ENCODE results near the gene RASD1. TPM values are rescaled to one million over a fixed set of nuclear protein-coding genes. Genes with fewer than 3 reads are reported as not detected.

RASD1 gene
- total and polyA plus RNA-seq, 4 donors = 0.89 to 46.7 (median 14.7) TPM

DNA sequence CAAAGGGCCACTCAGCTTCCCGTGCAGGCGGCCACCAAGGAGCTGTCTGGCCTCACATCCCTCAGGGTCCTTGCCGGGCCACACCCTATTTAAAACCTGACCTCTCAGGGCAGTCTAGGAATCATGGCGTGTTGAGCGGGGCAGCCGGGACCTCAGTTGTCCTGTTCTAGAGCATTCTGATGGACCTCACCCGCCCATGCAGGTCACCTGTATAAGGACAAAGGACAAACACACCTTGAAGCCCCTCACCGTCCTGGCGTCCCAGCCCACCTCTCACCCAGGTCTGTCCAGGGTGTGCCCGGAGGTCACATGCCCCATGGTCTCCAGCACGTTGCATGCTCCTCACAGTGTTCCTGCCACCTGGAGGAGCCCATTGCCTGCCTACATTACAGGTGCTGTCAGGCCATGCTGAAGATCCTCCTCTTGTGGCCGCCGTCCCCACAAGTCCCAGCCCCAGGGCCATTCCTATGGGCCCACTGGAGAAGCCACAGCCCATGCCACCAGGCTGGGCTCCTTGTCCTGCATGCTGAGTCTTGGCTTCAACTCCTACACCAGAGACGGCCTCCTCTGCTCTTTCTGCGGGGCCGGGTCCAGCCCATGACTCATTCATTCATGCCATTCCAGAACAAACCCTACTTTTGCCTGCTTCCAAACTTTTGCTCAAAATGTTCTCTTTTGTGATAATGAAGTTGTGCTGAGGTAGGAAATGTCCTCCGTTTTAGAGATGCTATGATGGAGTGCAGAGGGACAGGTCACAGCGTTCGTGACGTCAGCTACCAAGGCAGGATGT lies 49.0 kb upstream of the RASD1 start:
- Histone ChIP-seq H3K27me3 (ENCODE audit: control insufficient read depth in 4 of 4, insufficient read depth in 4 of 4, low read length in 3 of 4) (no peaks in the 10 kb centered on the region), H3K4me1 (ENCODE audit: control insufficient read depth in 4 of 4, insufficient read depth in 4 of 4, low read length in 3 of 4) (peaks cover 8 to 59% (median 39%) of the 10 kb centered on the region in 4 donors), H3K9ac (ENCODE audit: low read depth in 1 of 2, low read length in 2 of 2) (no peak overlapping the region), H3K27ac (ENCODE audit: low read depth in 1 of 2, low read length in 2 of 2) (peak overlapping the region in 1 of 2 donors; percentile 44), H3K36me3 (ENCODE audit: control insufficient read depth in 4 of 4, insufficient read depth in 3 of 4, low read depth in 1 of 4, low read length in 3 of 4) (peaks cover 0 to 3% (median 0%) of the 10 kb centered on the region in 4 donors), H3K9me3 (ENCODE audit: control insufficient read depth in 4 of 4, low read length in 3 of 4) (no peaks in the 10 kb centered on the region), H3K4me3 (ENCODE audit: low read depth in 1 of 3, low read length in 3 of 3) (no peak overlapping the region)
- no peak for DNase-seq (ENCODE audit: low spot score)
- TF ChIP-seq TAF1 (conservative IDR thresholded peaks at IDR 0.05) = no peak
- no peak for TF ChIP-seq FOXA1 (IDR thresholded peaks at IDR 0.05)
- no peak for TF ChIP-seq FOXA2 (IDR thresholded peaks at IDR 0.05)
- TF ChIP-seq, protein P1, sequence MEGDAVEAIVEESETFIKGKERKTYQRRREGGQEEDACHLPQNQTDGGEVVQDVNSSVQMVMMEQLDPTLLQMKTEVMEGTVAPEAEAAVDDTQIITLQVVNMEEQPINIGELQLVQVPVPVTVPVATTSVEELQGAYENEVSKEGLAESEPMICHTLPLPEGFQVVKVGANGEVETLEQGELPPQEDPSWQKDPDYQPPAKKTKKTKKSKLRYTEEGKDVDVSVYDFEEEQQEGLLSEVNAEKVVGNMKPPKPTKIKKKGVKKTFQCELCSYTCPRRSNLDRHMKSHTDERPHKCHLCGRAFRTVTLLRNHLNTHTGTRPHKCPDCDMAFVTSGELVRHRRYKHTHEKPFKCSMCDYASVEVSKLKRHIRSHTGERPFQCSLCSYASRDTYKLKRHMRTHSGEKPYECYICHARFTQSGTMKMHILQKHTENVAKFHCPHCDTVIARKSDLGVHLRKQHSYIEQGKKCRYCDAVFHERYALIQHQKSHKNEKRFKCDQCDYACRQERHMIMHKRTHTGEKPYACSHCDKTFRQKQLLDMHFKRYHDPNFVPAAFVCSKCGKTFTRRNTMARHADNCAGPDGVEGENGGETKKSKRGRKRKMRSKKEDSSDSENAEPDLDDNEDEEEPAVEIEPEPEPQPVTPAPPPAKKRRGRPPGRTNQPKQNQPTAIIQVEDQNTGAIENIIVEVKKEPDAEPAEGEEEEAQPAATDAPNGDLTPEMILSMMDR (IDR thresholded peaks at IDR 0.05; ENCODE audit: low read depth, low read length, missing input control) = no peak
- TF ChIP-seq YY1 (IDR thresholded peaks at IDR 0.05) = no peak
- TF ChIP-seq NR2F2 (IDR thresholded peaks at IDR 0.05) = no peak
- TF ChIP-seq HNF4G (IDR thresholded peaks at IDR 0.05) = no peak
- TF ChIP-seq EGR1 (IDR thresholded peaks at IDR 0.05; ENCODE audit: low read depth in 2 of 2) = no peak
- TF ChIP-seq JUND (IDR thresholded peaks at IDR 0.05) = no peak
- TF ChIP-seq RXRA (IDR thresholded peaks at IDR 0.05) = no peak
- TF ChIP-seq, protein P2, sequence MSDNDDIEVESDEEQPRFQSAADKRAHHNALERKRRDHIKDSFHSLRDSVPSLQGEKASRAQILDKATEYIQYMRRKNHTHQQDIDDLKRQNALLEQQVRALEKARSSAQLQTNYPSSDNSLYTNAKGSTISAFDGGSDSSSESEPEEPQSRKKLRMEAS (IDR thresholded peaks at IDR 0.05) = no peak
- no peak for TF ChIP-seq HNF4A (conservative IDR thresholded peaks at IDR 0.05)
- TF ChIP-seq, protein P3, sequence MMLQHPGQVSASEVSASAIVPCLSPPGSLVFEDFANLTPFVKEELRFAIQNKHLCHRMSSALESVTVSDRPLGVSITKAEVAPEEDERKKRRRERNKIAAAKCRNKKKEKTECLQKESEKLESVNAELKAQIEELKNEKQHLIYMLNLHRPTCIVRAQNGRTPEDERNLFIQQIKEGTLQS (IDR thresholded peaks at IDR 0.05) = no peak
- TF ChIP-seq SP1 (IDR thresholded peaks at IDR 0.05) = no peak
- TF ChIP-seq, protein P4, sequence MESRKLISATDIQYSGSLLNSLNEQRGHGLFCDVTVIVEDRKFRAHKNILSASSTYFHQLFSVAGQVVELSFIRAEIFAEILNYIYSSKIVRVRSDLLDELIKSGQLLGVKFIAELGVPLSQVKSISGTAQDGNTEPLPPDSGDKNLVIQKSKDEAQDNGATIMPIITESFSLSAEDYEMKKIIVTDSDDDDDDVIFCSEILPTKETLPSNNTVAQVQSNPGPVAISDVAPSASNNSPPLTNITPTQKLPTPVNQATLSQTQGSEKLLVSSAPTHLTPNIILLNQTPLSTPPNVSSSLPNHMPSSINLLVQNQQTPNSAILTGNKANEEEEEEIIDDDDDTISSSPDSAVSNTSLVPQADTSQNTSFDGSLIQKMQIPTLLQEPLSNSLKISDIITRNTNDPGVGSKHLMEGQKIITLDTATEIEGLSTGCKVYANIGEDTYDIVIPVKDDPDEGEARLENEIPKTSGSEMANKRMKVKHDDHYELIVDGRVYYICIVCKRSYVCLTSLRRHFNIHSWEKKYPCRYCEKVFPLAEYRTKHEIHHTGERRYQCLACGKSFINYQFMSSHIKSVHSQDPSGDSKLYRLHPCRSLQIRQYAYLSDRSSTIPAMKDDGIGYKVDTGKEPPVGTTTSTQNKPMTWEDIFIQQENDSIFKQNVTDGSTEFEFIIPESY (IDR thresholded peaks at IDR 0.05) = no peak
- TF ChIP-seq RAD21 (IDR thresholded peaks at IDR 0.05) = no peak
- WGBS = 93% methylated on average over 20 of the region's 20 CpGs

DNA sequence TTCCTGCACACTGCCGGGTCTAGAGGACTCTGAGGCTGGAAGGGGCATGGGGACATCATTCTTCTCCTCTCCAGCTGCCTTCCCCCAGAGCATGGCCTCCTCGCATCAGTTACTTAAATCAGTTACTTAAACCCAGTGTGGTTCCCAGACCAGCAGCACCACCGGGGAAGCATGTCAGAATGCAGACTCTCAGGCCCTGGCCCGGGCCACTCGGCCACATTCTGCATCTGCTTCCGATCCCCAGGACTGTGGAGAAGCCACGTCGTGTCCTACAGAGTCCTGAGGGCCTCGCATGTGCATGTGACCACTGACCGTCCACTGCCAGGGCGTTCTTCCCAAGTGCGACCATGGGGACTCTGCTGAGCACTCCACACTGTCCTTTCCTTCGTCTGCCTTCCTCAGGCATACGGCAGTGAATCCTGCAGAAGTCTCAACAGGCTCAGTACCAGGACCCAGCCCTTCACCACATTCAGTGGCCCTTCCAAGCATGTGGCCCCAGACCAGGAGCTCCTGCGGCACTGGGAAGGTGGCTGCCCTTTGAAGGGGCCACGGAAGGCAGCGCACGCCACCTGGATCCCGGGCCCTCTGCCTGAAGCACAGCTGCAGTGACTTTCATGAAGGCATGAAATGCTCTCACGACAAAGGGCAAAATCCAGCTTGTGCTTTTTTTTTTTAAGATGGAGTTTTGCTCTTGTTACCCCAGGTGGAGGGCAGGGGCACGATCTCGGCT lies 46.9 kb upstream of the RASD1 start:
- WGBS = 90% methylated on average over 22 of the region's 22 CpGs
- H3K36me3 ChIP-seq (ENCODE audit: control insufficient read depth in 4 of 4, insufficient read depth in 3 of 4, low read depth in 1 of 4, low read length in 3 of 4) = peaks cover 0 to 3% (median 0%) of the 10 kb centered on the region in 4 donors
- no peaks in the 10 kb centered on the region for H3K27me3 ChIP-seq (ENCODE audit: control insufficient read depth in 4 of 4, insufficient read depth in 4 of 4, low read length in 3 of 4)
- no peak for DNase-seq (ENCODE audit: low spot score)
- no peaks in the 10 kb centered on the region for H3K9me3 ChIP-seq (ENCODE audit: control insufficient read depth in 4 of 4, low read length in 3 of 4)
- H3K4me3 ChIP-seq (ENCODE audit: low read depth in 1 of 3, low read length in 3 of 3) = no peak overlapping the region
- peaks cover 17 to 70% (median 47%) of the 10 kb centered on the region in 4 donors for H3K4me1 ChIP-seq (ENCODE audit: control insufficient read depth in 4 of 4, insufficient read depth in 4 of 4, low read length in 3 of 4)
- H3K9ac ChIP-seq (ENCODE audit: low read depth in 1 of 2, low read length in 2 of 2) = no peak overlapping the region
- peak overlapping the region in 1 of 2 donors; percentile 40 for H3K27ac ChIP-seq (ENCODE audit: low read depth in 1 of 2, low read length in 2 of 2)
- no peak for TF ChIP-seq HNF4A (conservative IDR thresholded peaks at IDR 0.05)
- TF ChIP-seq RXRA (IDR thresholded peaks at IDR 0.05) = no peak
- no peak for TF ChIP-seq FOXA2 (IDR thresholded peaks at IDR 0.05)
- TF ChIP-seq, protein P2 (IDR thresholded peaks at IDR 0.05) = no peak
- no peak for TF ChIP-seq TAF1 (conservative IDR thresholded peaks at IDR 0.05)
- no peak for TF ChIP-seq YY1 (IDR thresholded peaks at IDR 0.05)
- no peak for TF ChIP-seq EGR1 (IDR thresholded peaks at IDR 0.05; ENCODE audit: low read depth in 2 of 2)
- no peak for TF ChIP-seq RAD21 (IDR thresholded peaks at IDR 0.05)
- TF ChIP-seq HNF4G (IDR thresholded peaks at IDR 0.05) = no peak
- TF ChIP-seq, protein P4 (IDR thresholded peaks at IDR 0.05) = no peak
- TF ChIP-seq, protein P3 (IDR thresholded peaks at IDR 0.05) = no peak
- TF ChIP-seq FOXA1 (IDR thresholded peaks at IDR 0.05) = no peak
- no peak for TF ChIP-seq SP1 (IDR thresholded peaks at IDR 0.05)
- TF ChIP-seq, protein P1 (IDR thresholded peaks at IDR 0.05; ENCODE audit: low read depth, low read length, missing input control) = no peak

All from liver (tissue), 9 donors.